Activated CD8-positive, alpha-beta memory T cell treated with anti-CD3 and anti-CD28 coated beads for 48 hours (primary cell): ENCODE measurements around the gene RPS6KA1.

Source experiments
- DNase-seq, 3 experiments: peaks; one replicate each; pipeline ENCODE4 v3.0.0-alpha.2; 2020; ENCODE audit warnings: low read depth in 2 of 3, low spot score in 2 of 3

The RPS6KA1 gene

GRCh38 chr1:26531651-26532131 is 2.1 kb downstream of the RPS6KA1 start:
- no peak for DNase-seq

- no peak for DNase-seq
Measured at GRCh38 chr1:26533951-26534509, 4.5 kb downstream of the RPS6KA1 start.

- DNase-seq, result no peak
Measured at GRCh38 chr1:26535201-26535600, 5.6 kb downstream of the RPS6KA1 start.

GRCh38 chr1:26536081-26536480 is 6.5 kb downstream of the RPS6KA1 start:
- no peak for DNase-seq

GRCh38 chr1:26536521-26536920 is 7.0 kb downstream of the RPS6KA1 start:
- no peak for DNase-seq

GRCh38 chr1:26537951-26538352 is 8.4 kb downstream of the RPS6KA1 start:
- no peak for DNase-seq

GRCh38 chr1:26538480-26539412 is 9.2 kb downstream of the RPS6KA1 start:
- DNase-seq, result no peak

GRCh38 chr1:26539722-26540121 is 10.2 kb downstream of the RPS6KA1 start:
- DNase-seq, result no peak

- DNase-seq, result no peak
Measured at GRCh38 chr1:26540351-26540750, 10.8 kb downstream of the RPS6KA1 start.

- DNase-seq, result no peak
Measured at GRCh38 chr1:26541431-26541815, 11.9 kb downstream of the RPS6KA1 start.

- DNase-seq, result peak; percentile 59 to 71 (median 61)
Measured at GRCh38 chr1:26541816-26542711, 12.5 kb downstream of the RPS6KA1 start.

GRCh38 chr1:26542771-26543451 is 13.3 kb downstream of the RPS6KA1 start:
- no peak for DNase-seq

- no peak for DNase-seq
Measured at GRCh38 chr1:26543462-26543861, 13.9 kb downstream of the RPS6KA1 start.

- no peak for DNase-seq
Measured at GRCh38 chr1:26544126-26544525, 14.6 kb downstream of the RPS6KA1 start.

- no peak for DNase-seq
Measured at GRCh38 chr1:26545969-26546323, 16.4 kb downstream of the RPS6KA1 start.

GRCh38 chr1:26546375-26546774 is 16.8 kb downstream of the RPS6KA1 start:
- no peak for DNase-seq

- no peak for DNase-seq
Measured at GRCh38 chr1:26546819-26547218, 17.3 kb downstream of the RPS6KA1 start.

- no peak for DNase-seq
Measured at GRCh38 chr1:26548841-26549240, 19.3 kb downstream of the RPS6KA1 start.

GRCh38 chr1:26550946-26551345 is 21.4 kb downstream of the RPS6KA1 start:
- DNase-seq, result no peak

GRCh38 chr1:26552720-26553119 is 23.2 kb downstream of the RPS6KA1 start:
- DNase-seq, result no peak
